ENCODE results near the gene SPATA18. TPM values are rescaled to one million over a fixed set of nuclear protein-coding genes. Genes with fewer than 3 reads are reported as not detected.

The SPATA18 gene
- total and polyA plus RNA-seq, 7 donors = 1.8 to 13.0 (median 3.2) TPM

DNA sequence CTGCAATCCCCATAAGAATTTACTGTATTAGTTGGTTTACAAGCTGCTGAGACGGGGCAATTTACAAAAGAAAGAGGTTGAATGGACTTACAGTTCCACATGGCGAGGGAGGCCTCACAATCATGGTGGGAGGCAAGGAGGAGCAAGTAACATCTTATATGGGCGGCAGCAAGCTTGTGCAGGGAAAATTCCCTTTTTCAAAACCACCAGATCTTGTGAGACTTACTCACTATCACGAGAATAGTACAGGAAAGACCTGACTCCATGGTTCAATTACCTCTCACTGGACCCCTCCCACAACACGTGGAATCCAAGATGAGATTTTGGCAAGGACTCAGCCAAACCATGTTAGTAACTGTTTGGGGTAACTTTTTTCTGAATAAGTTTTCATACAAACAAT, 1.8 kb upstream of the SPATA18 start:
- intact Hi-C loops (cut with DNase I) = no loop called here
- Histone ChIP-seq H3K9me3 (no peaks in the 10 kb centered on the region), H3K4me1 (peaks cover 0 to 19% (median 11%) of the 10 kb centered on the region in 4 donors), H3K4me3 (no peak overlapping the region), H3K27ac (no peak overlapping the region), H3K27me3 (peaks cover 0 to 30% (median 4%) of the 10 kb centered on the region in 3 donors), H3K36me3 (no peaks in the 10 kb centered on the region)
- WGBS, 2 donors = 87 to 88% methylated on average over 5 of the region's 5 CpGs
- no peak for DNase-seq
- TF ChIP-seq, protein P1, sequence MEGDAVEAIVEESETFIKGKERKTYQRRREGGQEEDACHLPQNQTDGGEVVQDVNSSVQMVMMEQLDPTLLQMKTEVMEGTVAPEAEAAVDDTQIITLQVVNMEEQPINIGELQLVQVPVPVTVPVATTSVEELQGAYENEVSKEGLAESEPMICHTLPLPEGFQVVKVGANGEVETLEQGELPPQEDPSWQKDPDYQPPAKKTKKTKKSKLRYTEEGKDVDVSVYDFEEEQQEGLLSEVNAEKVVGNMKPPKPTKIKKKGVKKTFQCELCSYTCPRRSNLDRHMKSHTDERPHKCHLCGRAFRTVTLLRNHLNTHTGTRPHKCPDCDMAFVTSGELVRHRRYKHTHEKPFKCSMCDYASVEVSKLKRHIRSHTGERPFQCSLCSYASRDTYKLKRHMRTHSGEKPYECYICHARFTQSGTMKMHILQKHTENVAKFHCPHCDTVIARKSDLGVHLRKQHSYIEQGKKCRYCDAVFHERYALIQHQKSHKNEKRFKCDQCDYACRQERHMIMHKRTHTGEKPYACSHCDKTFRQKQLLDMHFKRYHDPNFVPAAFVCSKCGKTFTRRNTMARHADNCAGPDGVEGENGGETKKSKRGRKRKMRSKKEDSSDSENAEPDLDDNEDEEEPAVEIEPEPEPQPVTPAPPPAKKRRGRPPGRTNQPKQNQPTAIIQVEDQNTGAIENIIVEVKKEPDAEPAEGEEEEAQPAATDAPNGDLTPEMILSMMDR (IDR thresholded peaks at IDR 0.05) = no peak
- TF ChIP-seq EP300 (IDR thresholded peaks at IDR 0.05) (no peak), POLR2A (IDR thresholded peaks at IDR 0.05) (no peak)

DNA sequence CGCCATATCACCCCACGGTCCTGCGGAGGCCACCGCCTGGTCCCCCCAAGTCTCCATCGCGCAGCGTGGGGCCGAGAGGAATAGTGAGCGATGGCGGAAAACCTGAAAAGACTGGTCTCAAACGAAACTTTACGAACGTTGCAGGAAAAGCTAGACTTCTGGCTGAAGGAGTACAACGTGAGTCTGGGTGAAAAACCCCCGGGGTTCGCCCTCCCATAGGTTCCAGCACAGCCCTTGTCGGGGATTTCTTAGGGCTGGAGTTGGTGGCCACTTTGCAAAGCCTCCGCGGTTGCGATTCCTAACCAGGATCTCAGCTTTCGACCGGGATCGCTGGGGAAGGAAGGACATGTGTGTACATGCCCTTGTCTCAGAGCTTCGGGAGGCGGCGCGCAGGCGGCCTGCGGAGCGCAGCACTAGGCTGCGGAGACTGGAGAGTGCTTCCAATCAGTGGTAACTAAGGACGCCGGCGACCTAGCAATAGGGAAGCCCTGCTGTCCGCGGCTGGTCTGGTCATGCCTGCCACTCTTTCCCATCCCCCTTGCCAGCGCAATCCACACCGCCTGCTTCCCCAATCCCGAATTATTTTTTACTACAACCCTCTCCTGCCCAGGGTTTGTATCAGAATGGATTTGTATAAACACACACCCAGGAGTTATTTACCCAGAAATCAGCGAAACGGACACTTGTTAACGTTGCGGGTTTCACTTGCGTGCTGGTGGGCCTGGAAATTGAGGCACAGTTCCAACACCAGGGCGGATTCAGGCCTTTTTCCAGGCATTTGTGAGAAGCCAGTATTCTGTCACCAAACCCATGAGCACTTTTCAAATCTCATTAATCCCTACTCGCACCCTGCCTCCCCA, 741 bp downstream of the SPATA18 start:
- peaks cover 0 to 19% (median 11%) of the 10 kb centered on the region in 4 donors for H3K4me1 ChIP-seq
- H3K27ac ChIP-seq = peak overlapping the region; percentile 50 to 65 (median 56)
- TF ChIP-seq POLR2A (IDR thresholded peaks at IDR 0.05) = no peak
- no peak for TF ChIP-seq POLR2AphosphoS5 (IDR thresholded peaks at IDR 0.05)
- TF ChIP-seq, protein P1 (IDR thresholded peaks at IDR 0.05) = no peak
- no peak for TF ChIP-seq EP300 (IDR thresholded peaks at IDR 0.05)
- whole genome bisulfite sequencing, 2 donors = 5 to 9% methylated on average over 46 of the region's 46 CpGs
- H3K27me3 ChIP-seq = peaks cover 0 to 30% (median 4%) of the 10 kb centered on the region in 3 donors
- intact Hi-C loops (cut with DNase I) = no loop called here
- no peaks in the 10 kb centered on the region for H3K36me3 ChIP-seq
- peak; percentile 80 for DNase-seq
- H3K4me3 ChIP-seq = peak overlapping the region; percentile 40 to 57 (median 54)
- H3K9me3 ChIP-seq = no peaks in the 10 kb centered on the region

DNA sequence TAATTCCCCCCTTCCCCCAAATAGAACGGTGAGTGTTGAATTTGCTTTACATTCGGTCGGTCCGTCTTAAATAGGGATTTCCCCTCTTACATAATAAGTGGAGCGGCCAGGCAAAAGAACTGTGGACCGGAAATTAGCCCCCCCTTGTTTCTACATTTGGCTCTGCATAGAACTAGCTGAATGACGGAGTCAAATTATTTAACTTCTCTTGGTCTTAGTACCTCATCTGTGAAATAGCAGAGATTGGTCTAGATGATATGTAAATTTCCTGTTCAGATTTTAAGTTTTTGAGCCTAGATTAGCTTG, 1.3 kb downstream of the SPATA18 start:
- whole genome bisulfite sequencing, 2 donors = 27 to 64% methylated on average over 7 of the region's 7 CpGs
- no peak for TF ChIP-seq EP300 (IDR thresholded peaks at IDR 0.05)
- TF ChIP-seq POLR2AphosphoS5 (IDR thresholded peaks at IDR 0.05) = no peak
- TF ChIP-seq POLR2A (IDR thresholded peaks at IDR 0.05) = no peak
- TF ChIP-seq, protein P1 (IDR thresholded peaks at IDR 0.05) = no peak
- peak overlapping the region in 3 of 4 donors; percentile 53 to 57 (median 56) for H3K4me3 ChIP-seq
- intact Hi-C loops (cut with DNase I) = no loop called here
- H3K27ac ChIP-seq = peak overlapping the region in 3 of 4 donors; percentile 54 to 65 (median 59)
- H3K36me3 ChIP-seq = no peaks in the 10 kb centered on the region
- H3K4me1 ChIP-seq = peaks cover 0 to 19% (median 11%) of the 10 kb centered on the region in 4 donors
- DNase-seq = no peak
- no peaks in the 10 kb centered on the region for H3K9me3 ChIP-seq
- peaks cover 0 to 30% (median 4%) of the 10 kb centered on the region in 3 donors for H3K27me3 ChIP-seq

DNA sequence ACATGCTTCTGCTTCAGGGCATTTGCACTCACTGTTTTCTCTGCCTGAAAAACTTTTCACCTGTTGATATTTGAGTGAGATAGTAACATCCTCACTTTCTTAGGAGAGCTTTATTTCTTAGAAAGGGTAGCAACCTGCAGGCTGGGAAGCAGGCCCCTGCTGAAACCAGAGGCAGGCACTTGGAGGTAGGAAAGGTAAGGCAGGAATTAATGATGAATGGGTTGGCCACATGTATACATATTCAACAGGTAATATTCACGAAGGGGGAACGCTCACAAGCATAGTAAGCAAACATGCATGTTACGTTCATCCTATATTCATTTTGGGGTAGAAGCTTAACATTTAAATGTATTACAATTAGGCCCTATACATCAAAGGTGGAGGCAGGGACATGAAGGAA, 3.1 kb downstream of the SPATA18 start:
- no peak for DNase-seq
- Histone ChIP-seq H3K9me3 (no peaks in the 10 kb centered on the region), H3K4me3 (no peak overlapping the region), H3K4me1 (peaks cover 0 to 22% (median 14%) of the 10 kb centered on the region in 4 donors), H3K27me3 (peaks cover 0 to 26% (median 4%) of the 10 kb centered on the region in 3 donors), H3K36me3 (no peaks in the 10 kb centered on the region), H3K27ac (no peak overlapping the region)
- TF ChIP-seq EP300 (IDR thresholded peaks at IDR 0.05) (no peak), POLR2A (IDR thresholded peaks at IDR 0.05) (no peak), POLR2AphosphoS5 (IDR thresholded peaks at IDR 0.05) (no peak)
- TF ChIP-seq, protein P1 (IDR thresholded peaks at IDR 0.05) = no peak
- intact Hi-C loops (cut with DNase I) = no loop called here
- 95 to 97% methylated on average over 3 of the region's 3 CpGs for WGBS, 2 donors

Measured in sigmoid colon (tissue), 7 donors.